Sigmoid colon (tissue), 7 donors: ENCODE data around the gene FBXW11. TPM values are rescaled to one million over a fixed set of nuclear protein-coding genes. Genes with fewer than 3 reads are reported as not detected.

Source experiments
- DNase-seq: peaks from one replicate; pipeline ENCODE4 v3.0.0-alpha.2; 2019
- H3K27ac ChIP-seq, 4 donors: fragments of 200-600 bp; sonication (generic); one replicate each; pipeline ENCODE4 v1.5.1; 2016 to 2019; ENCODE audit warnings: mild to moderate bottlenecking in 1 of 4
- H3K27me3 ChIP-seq, 3 donors: fragments of 200-600 bp; sonication (generic); one replicate each; pipeline ENCODE4 v1.5.1; 2019; ENCODE audit warnings: mild to moderate bottlenecking in 1 of 3
- H3K36me3 ChIP-seq, 4 donors: fragments of 200-600 bp; sonication (generic); one replicate each; pipeline ENCODE4 v1.5.1; 2016 to 2019
- H3K4me1 ChIP-seq, 4 donors: fragments of 200-600 bp; sonication (generic); one replicate each; pipeline ENCODE4 v1.5.1; 2017 to 2019
- H3K4me3 ChIP-seq, 4 donors: fragments of 200-600 bp; sonication (generic); one replicate each; pipeline ENCODE4 v1.5.1; 2017 to 2019; ENCODE audit warnings: mild to moderate bottlenecking in 2 of 4, moderate library complexity in 1 of 4
- H3K9me3 ChIP-seq, 4 donors: fragments of 200-600 bp in 3 of 4; sonication (generic) in 3 of 4; one replicate each; pipeline versions ENCODE4 v1.5.1 to v1.6.1; 2013 to 2019
- CTCF ChIP-seq, 4 experiments: fragments of 450-650 bp in 3 of 4; fragments of 200-600 bp in 1 of 4; IDR thresholded peaks; one replicate each; pipeline ENCODE4 v1.5.1; 2016 to 2019; ENCODE audit warnings: antibody characterized with exemption in 4 of 4, mild to moderate bottlenecking in 3 of 4, moderate library complexity in 2 of 4
- EP300 ChIP-seq, 4 donors: sonication (generic); formaldehyde crosslinking; IDR thresholded peaks; one replicate each; pipeline ENCODE4 v1.6.1; 2017; ENCODE audit warnings: antibody characterized with exemption in 4 of 4
- POLR2A ChIP-seq, 2 donors: fragments of 450-650 bp; IDR thresholded peaks; one replicate each; pipeline ENCODE4 v1.6.1; 2016; ENCODE audit warnings: antibody characterized with exemption in 2 of 2, mild to moderate bottlenecking in 2 of 2, moderate library complexity in 2 of 2
- POLR2AphosphoS5 ChIP-seq, 4 donors: sonication (generic); formaldehyde crosslinking; IDR thresholded peaks; one replicate each; pipeline ENCODE4 v1.6.1; 2017; ENCODE audit warnings: antibody characterized with exemption in 4 of 4
- WGBS, 2 donors: extraction: QIAGEN DNeasy Blood & Tissue Kit; methylation state at CpG; one replicate each; pipeline ENCODE4 v1.1.7; 2013; 5-methylcytosine and 5-hydroxymethylcytosine counted together
- intact Hi-C: fragments of 100-400 bp; cut with DNase I; formaldehyde crosslinking; loops from one replicate; pipeline ENCODE4 v1.15.1; 2023
- polyA plus RNA-seq, 3 donors: library from polyadenylated mRNA; stranded (reverse); fragments of 200-250 nt; gene quantifications; one replicate each; pipeline ENCODE4 v1.2.3, GENCODE V29; 2013
- total RNA-seq, 4 donors: library from RNA; depleted of rRNA; stranded (reverse); fragments of >200 nt; gene quantifications; one replicate each; pipeline ENCODE4 v1.1.0, GENCODE V29; 2016
- donor health status: healthy with polysubstance abuse.
- donor health status: Bipolar disorder and iron deficiency.
- donor health status: healthy.

Gene FBXW11
- total and polyA plus RNA-seq, 7 donors: 14.4 to 67.1 (median 42.9) TPM

- Histone ChIP-seq H3K4me3 (no peak overlapping the region), H3K27me3 (no peaks in the 10 kb centered on the region), H3K9me3 (peaks cover 0 to 7% (median 1%) of the 10 kb centered on the region in 4 donors), H3K36me3 (no peaks in the 10 kb centered on the region), H3K4me1 (no peaks in the 10 kb centered on the region), H3K27ac (no peak overlapping the region)
- no peak for TF ChIP-seq EP300 (IDR thresholded peaks at IDR 0.05)
- no peak for TF ChIP-seq POLR2A (IDR thresholded peaks at IDR 0.05)
- no peak for TF ChIP-seq CTCF (IDR thresholded peaks at IDR 0.05)
- TF ChIP-seq POLR2AphosphoS5 (IDR thresholded peaks at IDR 0.05): no peak
- intact Hi-C loops: no loop called here
- no peak for DNase-seq
- WGBS, 2 donors: 87 to 91% methylated on average over 7 of the region's 7 CpGs
Observed at GRCh38 chr5:171813813-171814490, 192.5 kb downstream of the FBXW11 start.

GRCh38 chr5:171813270-171813669, 193.2 kb downstream of the FBXW11 start:
- no peak for DNase-seq
- Histone ChIP-seq H3K4me3 (no peak overlapping the region), H3K4me1 (no peaks in the 10 kb centered on the region), H3K27ac (no peak overlapping the region), H3K36me3 (no peaks in the 10 kb centered on the region), H3K27me3 (no peaks in the 10 kb centered on the region), H3K9me3 (peaks cover 0 to 7% (median 1%) of the 10 kb centered on the region in 4 donors)
- no peak for TF ChIP-seq EP300 (IDR thresholded peaks at IDR 0.05)
- no peak for TF ChIP-seq POLR2AphosphoS5 (IDR thresholded peaks at IDR 0.05)
- TF ChIP-seq POLR2A (IDR thresholded peaks at IDR 0.05): no peak
- no peak for TF ChIP-seq CTCF (IDR thresholded peaks at IDR 0.05)
- 93 to 95% methylated on average over 4 of the region's 4 CpGs for WGBS, 2 donors
- intact Hi-C loops: no loop called here

Other genes starting within 250 kb of the FBXW11 start
- not detected for gene SMIM23, start 220.8 kb downstream of the FBXW11 start, total RNA-seq
- not detected for gene SMIM23, start 220.8 kb downstream of the FBXW11 start, polyA plus RNA-seq
- gene STK10, start 181.6 kb upstream of the FBXW11 start, total RNA-seq: 10 to 100 TPM in 3 of 4 donors, 1 to 10 TPM in 1; 8.9 to 16.1 (median 12.6) TPM
- 10 to 100 TPM in 1 of 3 donors, 1 to 10 TPM in 2; 4.2 to 28.6 (median 7.6) TPM for gene STK10, start 181.6 kb upstream of the FBXW11 start, polyA plus RNA-seq
- gene EFCAB9, start 187.5 kb upstream of the FBXW11 start, total RNA-seq: not detected
- gene EFCAB9, start 187.5 kb upstream of the FBXW11 start, polyA plus RNA-seq: not detected